ENCODE results near the gene AFF3. TPM values are rescaled to one million over a fixed set of nuclear protein-coding genes. Genes with fewer than 3 reads are reported as not detected.

Gene AFF3
- total RNA-seq, 4 donors from 2014 or later = 8.5 to 77.2 (median 27.1) TPM

GRCh38 chr2:100013892-100014677, 128.3 kb downstream of the AFF3 start:
- intact Hi-C loops (cut with DNase I; ENCODE audit: low total_unique reads) = no loop called here
- peak overlapping the region; percentile 34 to 54 for H3K27ac ChIP-seq
- no peak overlapping the region for H3K4me3 ChIP-seq
- H3K27me3 ChIP-seq = no peaks in the 10 kb centered on the region
- H3K9me3 ChIP-seq = no peaks in the 10 kb centered on the region
- DNase-seq = peak; percentile 79 to 83
- H3K36me3 ChIP-seq = no peaks in the 10 kb centered on the region
- TF ChIP-seq CTCF (IDR thresholded peaks at IDR 0.05) = peak in 2 of 4 experiments; percentile 10 to 21
- TF ChIP-seq POLR2A (IDR thresholded peaks at IDR 0.05) = no peak
- H3K4me1 ChIP-seq = peaks cover 4 to 8% of the 10 kb centered on the region in 2 donors

- TF ChIP-seq POLR2A (IDR thresholded peaks at IDR 0.05) = no peak
- no peak for TF ChIP-seq CTCF (IDR thresholded peaks at IDR 0.05)
- no peak for DNase-seq
- H3K4me1 ChIP-seq = peaks cover 4 to 8% of the 10 kb centered on the region in 2 donors
- H3K36me3 ChIP-seq = no peaks in the 10 kb centered on the region
- no peaks in the 10 kb centered on the region for H3K27me3 ChIP-seq
- H3K4me3 ChIP-seq = no peak overlapping the region
- H3K27ac ChIP-seq = no peak overlapping the region
- intact Hi-C loops (cut with DNase I; ENCODE audit: low total_unique reads) = no loop called here
- no peaks in the 10 kb centered on the region for H3K9me3 ChIP-seq
Measured at GRCh38 chr2:100012561-100012960, 129.8 kb downstream of the AFF3 start.

- DNase-seq = no peak
- H3K27me3 ChIP-seq = no peaks in the 10 kb centered on the region
- no peaks in the 10 kb centered on the region for H3K9me3 ChIP-seq
- intact Hi-C loops (cut with DNase I; ENCODE audit: low total_unique reads) = no loop called here
- TF ChIP-seq POLR2A (IDR thresholded peaks at IDR 0.05) = no peak
- peaks cover 4 to 8% of the 10 kb centered on the region in 2 donors for H3K4me1 ChIP-seq
- no peaks in the 10 kb centered on the region for H3K36me3 ChIP-seq
- peak overlapping the region in 1 of 2 donors; percentile 38 for H3K27ac ChIP-seq
- H3K4me3 ChIP-seq = no peak overlapping the region
Measured at GRCh38 chr2:100011272-100011731, 131.1 kb downstream of the AFF3 start.

- intact Hi-C loops (cut with DNase I; ENCODE audit: low total_unique reads) = no loop called here
- DNase-seq = no peak
- H3K36me3 ChIP-seq = no peaks in the 10 kb centered on the region
- no peak overlapping the region for H3K4me3 ChIP-seq
- H3K9me3 ChIP-seq = no peaks in the 10 kb centered on the region
- no peak overlapping the region for H3K27ac ChIP-seq
- H3K4me1 ChIP-seq = peaks cover 4 to 8% of the 10 kb centered on the region in 2 donors
- no peaks in the 10 kb centered on the region for H3K27me3 ChIP-seq
- TF ChIP-seq CTCF (IDR thresholded peaks at IDR 0.05) = no peak
- TF ChIP-seq POLR2A (IDR thresholded peaks at IDR 0.05) = no peak
Measured at GRCh38 chr2:100010606-100011005, 131.8 kb downstream of the AFF3 start.

- Histone ChIP-seq H3K4me1 (peaks cover 4 to 8% of the 10 kb centered on the region in 2 donors), H3K9me3 (no peaks in the 10 kb centered on the region), H3K4me3 (no peak overlapping the region), H3K27me3 (no peaks in the 10 kb centered on the region), H3K36me3 (no peaks in the 10 kb centered on the region), H3K27ac (no peak overlapping the region)
- TF ChIP-seq POLR2A (IDR thresholded peaks at IDR 0.05) (no peak), CTCF (IDR thresholded peaks at IDR 0.05) (no peak)
- intact Hi-C loops (cut with DNase I; ENCODE audit: low total_unique reads) = no loop called here
- DNase-seq = no peak
Measured at GRCh38 chr2:100009743-100010142, 132.6 kb downstream of the AFF3 start.

Measured in uterus (tissue), 4 donors.